Endodermal cell (in vitro differentiated cells): ENCODE results near the gene TM4SF18. TPM values are rescaled to one million over a fixed set of nuclear protein-coding genes. Genes with fewer than 3 reads are reported as not detected.

ENCODE experiments used
- DNase-seq: peaks from one replicate; pipeline ENCODE4 v3.0.0-alpha.2; 2017
- H3K27ac ChIP-seq: 2 replicates; pipeline ENCODE4 v1.5.1; 2013; ENCODE audit warnings: mild to moderate bottlenecking, low read depth, low read length, moderate library complexity
- H3K27me3 ChIP-seq: 2 replicates; pipeline ENCODE4 v1.6.1; 2013; ENCODE audit warnings: mild to moderate bottlenecking, low read length, moderate library complexity; ENCODE audit not compliant: insufficient read depth, control insufficient read depth, poor library complexity, severe bottlenecking
- H3K36me3 ChIP-seq: 2 replicates; pipeline ENCODE4 v1.7.0; 2013; ENCODE audit warnings: mild to moderate bottlenecking, low read length, moderate library complexity; ENCODE audit not compliant: control insufficient read depth, insufficient read depth
- H3K4me1 ChIP-seq: one replicate; pipeline ENCODE4 v1.7.0; 2013; ENCODE audit warnings: low read length; ENCODE audit not compliant: control insufficient read depth, insufficient read depth
- H3K4me3 ChIP-seq: 2 replicates; pipeline ENCODE4 v1.5.1; 2013; ENCODE audit warnings: mild to moderate bottlenecking, low read length, moderate library complexity
- H3K9ac ChIP-seq: 2 replicates; pipeline ENCODE4 v1.6.1; 2013; ENCODE audit warnings: mild to moderate bottlenecking, low read length, moderate library complexity; ENCODE audit not compliant: poor library complexity, severe bottlenecking; ENCODE audit errors: extremely low read depth
- H3K9me3 ChIP-seq: 2 replicates; pipeline ENCODE4 v1.6.1; 2013; ENCODE audit warnings: mild to moderate bottlenecking, low read length, moderate library complexity; ENCODE audit not compliant: control insufficient read depth
- H3K27ac Mint-ChIP-seq: 2 replicates; pipeline ENCODE4 v1.8.0; 2020; ENCODE audit warnings: mixed read lengths
- H3K27me3 Mint-ChIP-seq: 2 replicates; pipeline ENCODE4 v1.8.0; 2021; ENCODE audit warnings: mild to moderate bottlenecking, mixed read lengths; ENCODE audit not compliant: insufficient read depth
- H3K36me3 Mint-ChIP-seq: 2 replicates; pipeline ENCODE4 v1.8.0; 2020; ENCODE audit warnings: low read depth, mixed read lengths
- H3K4me1 Mint-ChIP-seq: 2 replicates; pipeline ENCODE4 v1.8.0; 2020; ENCODE audit warnings: mixed read lengths
- H3K4me3 Mint-ChIP-seq: 2 replicates; pipeline ENCODE4 v1.8.0; 2020; ENCODE audit warnings: mild to moderate bottlenecking, moderate library complexity, mixed read lengths
- H3K9me3 Mint-ChIP-seq: 2 replicates; pipeline ENCODE4 v1.8.0; 2020; ENCODE audit warnings: mild to moderate bottlenecking, mixed read lengths
- WGBS, 2 experiments: methylation state at CpG; one replicate each; pipeline versions ENCODE4 v1.1.5 to v1.1.7; 2013; ENCODE audit warnings: missing lambda C conversion rate in 2 of 2, mixed read lengths in 1 of 2; ENCODE audit not compliant: insufficient coverage in 1 of 2, insufficient read length in 1 of 2; 5-methylcytosine and 5-hydroxymethylcytosine counted together
- total RNA-seq, 2 donors: library from RNA; stranded (reverse); fragmentation: NEBNext Ultra II Directional in 1 of 2; extraction: Animal tissue kit (Norgen Biotek cat#: 25700) in 1 of 2; gene quantifications; 2 replicates in 1 of 2; 3 replicates in 1 of 2; pipeline ENCODE4 v1.2.1, GENCODE V29; 2021
- TF ChIP-seq, protein P1 (sequence below): fragments of 200-600 bp; sonication (generic); conservative IDR thresholded peaks from 2 replicates; pipeline ENCODE4 v1.5.0; 2021; ENCODE audit warnings: antibody characterized with exemption, mild to moderate bottlenecking

TM4SF18 gene
- total RNA-seq, 2 donors from 2014 or later = 0.58 to 0.62 TPM

DNA sequence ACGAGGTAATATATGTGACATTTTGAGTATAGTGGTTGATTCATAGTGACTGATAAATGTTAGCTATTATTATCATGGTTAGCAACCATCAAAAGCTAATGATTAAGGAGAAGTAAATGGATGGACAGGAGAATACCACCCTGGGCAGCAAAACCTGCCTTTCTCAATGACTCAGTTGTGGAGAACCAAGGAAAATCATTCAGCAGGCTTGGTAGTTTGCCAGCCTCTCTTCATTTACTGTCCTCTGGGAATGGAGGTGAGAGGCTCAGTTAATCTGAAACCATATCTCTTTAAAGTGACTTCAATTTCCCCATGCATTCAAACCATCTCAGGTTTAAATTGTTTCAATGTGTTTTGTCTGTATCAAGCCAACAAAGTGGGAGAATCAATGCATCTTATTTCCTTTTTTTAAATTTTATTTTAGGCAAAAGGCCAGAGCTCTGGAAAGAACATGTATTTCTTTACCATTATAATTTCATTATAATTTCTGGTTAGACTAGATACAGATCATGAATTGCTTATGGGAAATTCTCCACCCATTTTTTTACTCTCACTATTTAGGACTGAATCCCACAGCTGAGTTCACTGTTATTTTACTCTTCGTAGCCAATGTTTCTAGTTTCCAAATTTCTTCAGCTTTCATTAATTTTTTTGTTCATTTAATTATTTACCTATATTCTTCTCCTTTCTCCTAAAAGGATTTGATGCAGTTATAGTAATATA lies 2.7 kb downstream of the TM4SF18 start:
- no peak for DNase-seq
- H3K4me1 Mint-ChIP-seq = peaks cover 13% of the 10 kb centered on the region
- WGBS, 2 experiments = 83 to 96% methylated on average over 1 to 2 of the region's 2 CpGs
- no peaks in the 10 kb centered on the region for H3K9me3 Mint-ChIP-seq
- Histone ChIP-seq H3K27me3 (no peaks in the 10 kb centered on the region), H3K36me3 (no peaks in the 10 kb centered on the region), H3K9me3 (no peaks in the 10 kb centered on the region), H3K4me1 (peaks cover 4% of the 10 kb centered on the region), H3K27ac (no peak overlapping the region), H3K9ac (no peak overlapping the region), H3K4me3 (no peak overlapping the region)
- H3K27ac Mint-ChIP-seq = no peak overlapping the region
- TF ChIP-seq, protein P1, sequence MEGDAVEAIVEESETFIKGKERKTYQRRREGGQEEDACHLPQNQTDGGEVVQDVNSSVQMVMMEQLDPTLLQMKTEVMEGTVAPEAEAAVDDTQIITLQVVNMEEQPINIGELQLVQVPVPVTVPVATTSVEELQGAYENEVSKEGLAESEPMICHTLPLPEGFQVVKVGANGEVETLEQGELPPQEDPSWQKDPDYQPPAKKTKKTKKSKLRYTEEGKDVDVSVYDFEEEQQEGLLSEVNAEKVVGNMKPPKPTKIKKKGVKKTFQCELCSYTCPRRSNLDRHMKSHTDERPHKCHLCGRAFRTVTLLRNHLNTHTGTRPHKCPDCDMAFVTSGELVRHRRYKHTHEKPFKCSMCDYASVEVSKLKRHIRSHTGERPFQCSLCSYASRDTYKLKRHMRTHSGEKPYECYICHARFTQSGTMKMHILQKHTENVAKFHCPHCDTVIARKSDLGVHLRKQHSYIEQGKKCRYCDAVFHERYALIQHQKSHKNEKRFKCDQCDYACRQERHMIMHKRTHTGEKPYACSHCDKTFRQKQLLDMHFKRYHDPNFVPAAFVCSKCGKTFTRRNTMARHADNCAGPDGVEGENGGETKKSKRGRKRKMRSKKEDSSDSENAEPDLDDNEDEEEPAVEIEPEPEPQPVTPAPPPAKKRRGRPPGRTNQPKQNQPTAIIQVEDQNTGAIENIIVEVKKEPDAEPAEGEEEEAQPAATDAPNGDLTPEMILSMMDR = no peak
- H3K36me3 Mint-ChIP-seq = no peaks in the 10 kb centered on the region
- no peak overlapping the region for H3K4me3 Mint-ChIP-seq
- H3K27me3 Mint-ChIP-seq = no peaks in the 10 kb centered on the region

DNA sequence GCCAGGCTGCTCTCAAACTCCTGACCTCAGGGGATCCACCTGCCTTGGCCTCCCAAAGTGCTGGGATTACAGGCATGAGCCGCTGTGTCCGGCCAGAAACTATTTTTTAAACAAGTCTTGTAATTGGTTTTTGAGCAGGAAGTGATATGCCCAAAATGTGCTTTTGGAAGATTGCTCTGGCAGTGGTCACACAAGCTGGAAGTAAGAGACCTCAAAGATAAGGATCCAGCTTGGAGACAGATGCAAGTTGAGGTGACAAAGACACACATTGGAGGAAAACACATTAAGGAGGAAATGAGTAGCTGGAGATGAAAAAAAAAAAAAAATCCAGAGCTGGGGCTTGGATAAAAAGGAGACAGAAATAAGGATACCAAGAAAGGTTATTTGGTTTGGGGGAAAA lies 6.3 kb downstream of the TM4SF18 start:
- H3K4me1 Mint-ChIP-seq = no peaks in the 10 kb centered on the region
- no peaks in the 10 kb centered on the region for H3K9me3 Mint-ChIP-seq
- H3K27ac Mint-ChIP-seq = no peak overlapping the region
- H3K27me3 ChIP-seq = no peaks in the 10 kb centered on the region
- no peak overlapping the region for H3K9ac ChIP-seq
- no peaks in the 10 kb centered on the region for H3K36me3 Mint-ChIP-seq
- no peaks in the 10 kb centered on the region for H3K36me3 ChIP-seq
- DNase-seq = no peak
- TF ChIP-seq, protein P1 = no peak
- no peaks in the 10 kb centered on the region for H3K9me3 ChIP-seq
- no peak overlapping the region for H3K27ac ChIP-seq
- 70 to 93% methylated on average over 2 of the region's 2 CpGs for WGBS, 2 experiments
- no peaks in the 10 kb centered on the region for H3K4me1 ChIP-seq
- H3K27me3 Mint-ChIP-seq = no peaks in the 10 kb centered on the region
- H3K4me3 Mint-ChIP-seq = no peak overlapping the region
- H3K4me3 ChIP-seq = no peak overlapping the region

DNA sequence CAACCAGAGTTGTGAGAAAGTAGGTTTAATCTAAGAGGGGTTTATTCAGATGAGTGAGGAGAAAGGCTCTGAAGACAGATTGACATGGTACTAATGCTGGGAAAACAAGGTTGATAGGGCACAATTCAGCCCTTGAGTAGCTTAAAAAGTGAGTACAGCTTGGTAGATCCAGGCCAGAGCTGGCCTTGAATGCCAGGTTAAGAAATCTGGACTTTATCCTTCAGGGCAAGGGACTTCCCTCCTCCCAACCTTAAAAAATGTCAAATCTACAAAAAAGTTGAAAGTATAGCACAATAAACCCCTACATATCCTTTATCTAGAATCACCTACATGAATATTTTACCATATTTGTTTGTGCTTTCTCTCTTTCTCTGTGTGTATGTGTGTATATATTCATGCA lies 7.9 kb downstream of the TM4SF18 start:
- Mint-ChIP-seq H3K27me3 (no peaks in the 10 kb centered on the region), H3K27ac (no peak overlapping the region), H3K4me1 (no peaks in the 10 kb centered on the region), H3K9me3 (no peaks in the 10 kb centered on the region), H3K4me3 (no peak overlapping the region), H3K36me3 (no peaks in the 10 kb centered on the region)
- H3K4me1 ChIP-seq = no peaks in the 10 kb centered on the region
- DNase-seq = no peak
- H3K27ac ChIP-seq = no peak overlapping the region
- H3K9me3 ChIP-seq = no peaks in the 10 kb centered on the region
- H3K27me3 ChIP-seq = no peaks in the 10 kb centered on the region
- no peak overlapping the region for H3K9ac ChIP-seq
- no peak overlapping the region for H3K4me3 ChIP-seq
- no peaks in the 10 kb centered on the region for H3K36me3 ChIP-seq
- TF ChIP-seq, protein P1 = no peak
